Measurements from ENCODE around the gene NKAIN2. TPM values are rescaled to one million over a fixed set of nuclear protein-coding genes. Genes with fewer than 3 reads are reported as not detected.

NKAIN2 gene
- total RNA-seq, 1 experiment from 2014 or later, result not detected

GRCh38 chr6:123966618-123967017 is 163.0 kb downstream of the NKAIN2 start:
- CTCF ChIA-PET, result interaction anchor here (1.7 kb wide), 1 partner anchor 164 kb away, joined by 8 read pairs; no protein-coding TSS in a partner anchor
- no peak for ATAC-seq
- H3K4me3 ChIP-seq (replicated peaks in 1 of 2; ENCODE audit: low read depth in 1 of 2, low read length in 2 of 2), result no peak overlapping the region
- no peaks in the 10 kb centered on the region; a peak in 1 of 4 replicates for H3K4me1 ChIP-seq (ENCODE audit: control insufficient read depth in 1 of 2, insufficient read depth in 2 of 2, low read length in 2 of 2)
- H3K9me3 ChIP-seq (ENCODE audit: control insufficient read depth in 1 of 2, insufficient read depth in 1 of 2, low read depth in 1 of 2, low read length in 2 of 2), result no peaks in the 10 kb centered on the region
- no peaks in the 10 kb centered on the region for H3K36me3 ChIP-seq (ENCODE audit: control insufficient read depth in 1 of 2, insufficient read depth in 2 of 2, low read length in 2 of 2)
- no TSS peak for BruUV-seq (replicated peaks)
- H3K9me2 ChIP-seq (ENCODE audit: insufficient read depth), result no peaks in the 10 kb centered on the region
- H2AFZ ChIP-seq (ENCODE audit: low read depth, low read length, poor library complexity, severe bottlenecking), result no peak overlapping the region
- H3K27me3 ChIP-seq (ENCODE audit: insufficient read depth, low read length), result peaks cover 18% of the 10 kb centered on the region
- H3K4me2 ChIP-seq (ENCODE audit: low read length), result no peak overlapping the region
- H3K27ac ChIP-seq (ENCODE audit: low read depth, low read length), result no peak overlapping the region
- TF ChIP-seq ZFX (IDR thresholded peaks at IDR 0.05) (no peak), RAD21 (IDR thresholded peaks at IDR 0.05; ENCODE audit: low read depth) (no peak), EZH2 (IDR thresholded peaks at IDR 0.05) (no peak), POLR2A (IDR thresholded peaks at IDR 0.05; ENCODE audit: borderline replicate concordance, extremely low read depth, insufficient read depth, insufficient read length) (no peak), SIN3A (IDR thresholded peaks at IDR 0.05; ENCODE audit: low read depth) (no peak), MAX (IDR thresholded peaks at IDR 0.05) (no peak), CEBPB (IDR thresholded peaks at IDR 0.05; ENCODE audit: low read depth) (no peak), EGR1 (IDR thresholded peaks at IDR 0.05; ENCODE audit: low read depth) (no peak), ELF1 (IDR thresholded peaks at IDR 0.05; ENCODE audit: borderline replicate concordance, low read depth) (no peak), CTCF (IDR thresholded peaks at IDR 0.05 in 2 of 3, conservative IDR thresholded peaks at IDR 0.05 in 1 of 3; ENCODE audit: borderline replicate concordance in 1 of 3, insufficient read depth in 1 of 3, low read depth in 2 of 3, low read length in 2 of 3) (no peak), ZNF274 (IDR thresholded peaks at IDR 0.05; ENCODE audit: low read depth, low read length) (no peak), ZBTB33 (IDR thresholded peaks at IDR 0.05; ENCODE audit: extremely low read depth, insufficient replicate concordance, low read length) (no peak), ATF3 (IDR thresholded peaks at IDR 0.05) (no peak), POLR2AphosphoS5 (IDR thresholded peaks at IDR 0.05; ENCODE audit: low read depth, low read length) (no peak), SRF (IDR thresholded peaks at IDR 0.05; ENCODE audit: low read depth) (no peak), REST (IDR thresholded peaks at IDR 0.05; ENCODE audit: low read depth) (no peak), CBX3 (IDR thresholded peaks at IDR 0.05; ENCODE audit: low read depth) (no peak), EZH2phosphoT487 (IDR thresholded peaks at IDR 0.05; ENCODE audit: borderline replicate concordance) (no peak), TCF7L2 (IDR thresholded peaks at IDR 0.05; ENCODE audit: borderline replicate concordance, extremely low read depth, insufficient read depth, insufficient read length) (no peak)
- no peaks in the 10 kb centered on the region for H4K20me1 ChIP-seq (ENCODE audit: insufficient read depth)
- POLR2A ChIA-PET, result no interaction called here
- intact Hi-C loops (cut with micrococcal nuclease), result loop anchor here (1.0 kb wide), 1 partner anchor 164 kb away; no protein-coding TSS in a partner anchor
- RAD21 ChIA-PET (ENCODE audit: low non-redundant PET in 1 of 2, low total read pairs in 2 of 2, uncharacterized antibody in 2 of 2, unreplicated experiment in 2 of 2), result no interaction called here
- no peaks in the 10 kb centered on the region for H3K79me2 ChIP-seq (ENCODE audit: insufficient read depth, low read length)
- H3K9ac ChIP-seq (ENCODE audit: low read length), result no peak overlapping the region
- no peak for DNase-seq (ENCODE audit: low read depth, low spot score)
